Measurements from ENCODE around the gene BBS9. TPM values are rescaled to one million over a fixed set of nuclear protein-coding genes. Genes with fewer than 3 reads are reported as not detected.

The BBS9 gene
- total RNA-seq = 7.1 and 10.7 TPM in 2 replicates

DNA sequence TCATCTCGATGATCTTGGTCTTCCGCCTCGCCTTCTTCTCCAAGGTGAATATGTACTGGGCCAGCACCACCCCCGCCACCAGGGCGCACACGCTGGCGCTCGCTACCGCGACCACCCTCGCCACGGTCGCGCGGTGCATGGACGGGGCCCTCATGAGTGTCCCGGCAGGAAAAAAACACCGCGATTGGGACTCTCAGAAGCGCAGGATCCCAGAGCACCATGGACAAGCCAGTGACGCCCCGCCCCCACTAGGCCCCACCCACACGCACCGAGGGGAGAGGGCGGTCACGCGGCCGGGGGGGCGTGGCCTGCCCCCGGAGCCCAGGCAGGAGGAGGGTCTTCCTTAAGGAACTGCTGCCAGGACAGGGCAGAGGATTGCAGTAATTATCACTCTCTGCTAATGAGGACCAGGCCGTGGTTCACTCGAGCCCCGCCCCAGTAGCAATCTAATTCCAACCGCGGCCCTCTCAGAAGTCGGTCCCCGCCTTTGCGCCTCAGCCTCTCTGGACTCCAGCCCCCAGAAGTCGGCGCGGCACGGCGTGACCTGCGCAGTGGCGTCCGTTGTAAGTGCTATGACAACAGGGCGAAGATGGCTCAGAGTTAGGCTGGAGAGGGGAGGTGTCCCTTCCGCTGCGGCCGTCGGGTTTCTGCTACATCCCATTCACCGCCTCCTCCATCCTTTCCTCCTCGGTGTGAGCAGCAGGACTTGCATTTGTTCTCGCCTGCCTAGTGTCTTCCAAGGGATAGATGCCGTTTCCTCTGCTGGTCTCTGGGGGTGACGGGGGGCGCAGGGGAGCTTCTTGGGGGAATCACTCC is at the start of gene BBS9:
Gene BBS9, plus strand, starts transcription at position 575 of the 816 bp plus-strand sequence. CDS start 16,689 bp downstream, outside the sequence.

DNA sequence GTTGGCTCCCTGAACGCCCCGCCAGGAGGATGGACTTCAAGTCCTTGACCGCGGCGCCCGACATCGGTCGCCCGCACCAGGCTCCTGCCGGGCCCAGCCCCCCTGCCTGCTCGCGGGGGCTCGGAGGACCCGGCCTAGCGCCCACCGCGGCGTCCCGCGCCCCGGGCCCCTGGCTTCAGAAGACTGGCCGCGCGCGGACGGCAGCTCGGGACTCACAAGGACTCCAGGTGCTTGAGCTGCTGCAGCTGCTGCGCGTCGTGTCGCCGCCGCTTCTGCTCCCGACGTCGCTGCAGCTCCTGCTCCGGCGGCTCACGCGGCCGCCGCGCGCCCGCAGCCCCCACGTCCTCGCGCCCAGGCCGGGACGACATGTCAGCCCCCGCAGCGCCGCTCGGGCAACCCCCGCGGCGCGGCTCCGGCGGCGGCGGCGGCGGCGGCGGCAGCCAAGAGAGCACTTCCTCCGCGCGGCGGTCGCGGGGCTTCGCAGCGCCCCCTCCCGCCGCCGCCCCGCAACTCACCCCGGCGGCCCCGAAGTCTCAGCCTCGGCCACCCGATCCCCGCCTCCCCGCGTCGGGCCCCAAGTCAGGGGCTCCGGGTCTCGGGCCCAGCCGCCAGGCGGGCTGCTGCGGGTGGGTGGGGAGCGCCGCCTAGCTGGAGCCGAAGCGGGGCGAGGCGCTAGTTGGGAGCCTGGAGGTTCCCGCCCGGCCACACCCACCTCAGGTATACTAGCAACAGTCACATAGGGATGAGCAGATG is 20.2 kb upstream of the BBS9 start, which contains the start of gene RP9:
Gene RP9, minus strand, starts transcription at position 400 of the 753 bp plus-strand sequence. Its CDS starts 32 bp downstream, at position 368.

Other genes with a start within 250 kb of the BBS9 start
- 34.2 and 38.3 TPM in 2 replicates for gene KBTBD2, start 237.8 kb upstream of the BBS9 start, total RNA-seq
- gene FKBP9, start 172.1 kb upstream of the BBS9 start, total RNA-seq = 104 and 117 TPM in 2 replicates
- gene NT5C3A, start 66.8 kb upstream of the BBS9 start, total RNA-seq = 17.2 and 25.2 TPM in 2 replicates
- gene RP9, start 20.2 kb upstream of the BBS9 start, total RNA-seq = 13.9 and 16.0 TPM in 2 replicates